ENCODE data around the gene SAMMSON.
A peak's percentile ranks its signal among the peaks of the same experiment; 100 is the strongest.

SAMMSON gene

DNA sequence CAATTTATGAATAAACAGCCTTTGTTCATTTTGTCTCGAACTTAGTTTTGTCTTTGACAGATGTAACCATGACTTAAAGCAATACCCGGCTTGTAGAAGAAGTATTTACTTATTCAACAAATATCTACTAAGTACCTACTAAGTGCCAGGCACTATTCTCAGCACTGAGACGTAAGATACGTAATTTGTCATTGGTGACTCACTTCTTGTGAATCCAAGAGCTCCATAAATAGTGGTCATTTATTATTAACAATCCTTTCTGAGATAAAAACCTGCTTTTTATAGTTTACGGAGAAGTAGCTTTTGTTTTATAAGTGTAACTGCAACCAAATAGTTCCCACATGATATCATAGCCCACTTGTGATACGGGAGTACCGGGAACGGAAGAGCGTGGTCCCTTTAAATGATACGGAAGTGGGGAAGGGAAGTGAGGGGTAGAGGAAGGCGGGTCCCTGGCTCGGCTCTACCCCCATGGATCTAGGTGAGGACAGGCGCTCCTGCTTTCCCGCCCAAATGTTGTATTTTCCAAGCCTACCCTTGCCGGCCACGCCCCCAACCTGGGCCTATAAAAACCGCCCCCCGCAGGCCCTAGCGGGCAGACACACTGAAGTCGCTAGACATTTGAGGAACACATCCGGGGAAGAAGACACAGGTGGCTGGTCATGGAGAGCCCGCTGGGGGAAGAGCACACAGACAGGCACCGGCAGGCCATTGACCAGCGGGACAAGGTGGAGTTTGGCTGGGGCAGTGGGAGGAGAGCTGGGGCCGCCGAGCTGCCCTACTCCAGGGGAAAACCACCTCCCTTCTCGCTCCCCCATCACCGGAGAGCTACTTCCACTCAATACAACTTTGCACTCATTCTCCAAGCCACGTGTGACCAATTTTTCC is at the start of gene SAMMSON:
Gene SAMMSON, plus strand, starts transcription at position 594 of the 888 bp plus-strand sequence.
- no peak for DNase-seq

DNA sequence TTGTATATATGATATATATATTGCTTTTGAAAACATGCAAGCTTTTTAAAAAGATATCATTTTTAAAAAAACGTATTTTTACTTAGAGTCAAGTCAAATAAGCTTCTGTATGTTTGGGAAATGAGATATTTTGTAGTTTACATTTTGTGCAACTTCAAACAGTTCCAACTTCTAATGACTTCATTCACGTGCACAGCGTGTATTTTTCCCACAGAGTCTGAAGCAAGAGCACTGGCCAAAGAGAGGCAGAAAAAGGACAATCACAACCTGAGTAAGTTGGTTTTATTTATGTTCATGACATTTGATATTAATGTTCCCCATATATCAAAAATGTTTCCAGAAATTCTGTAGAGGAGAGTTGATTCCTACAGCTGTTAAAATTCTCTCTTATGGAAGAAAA is 47.9 kb upstream of the SAMMSON start:
- DNase-seq: no peak

DNA sequence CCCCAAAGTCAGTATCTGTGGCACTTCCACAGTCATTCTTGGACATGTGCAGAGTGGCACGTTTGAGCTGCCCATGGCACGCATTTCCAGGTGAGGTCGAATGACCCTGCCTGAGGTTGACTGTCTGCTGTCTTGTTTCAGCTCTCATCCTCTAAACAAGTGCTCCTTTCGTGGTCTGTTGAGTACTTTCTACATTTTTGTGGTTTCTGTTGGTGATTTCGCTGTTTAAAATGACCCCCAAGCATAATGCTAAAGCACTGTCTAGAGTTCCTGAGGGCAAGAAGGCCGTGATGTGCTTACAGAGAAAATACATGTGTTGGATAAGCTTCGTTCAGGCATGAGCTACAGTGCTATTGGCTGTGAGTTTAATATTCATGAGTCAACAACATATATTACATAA is 40.0 kb upstream of the SAMMSON start:
- DNase-seq: no peak

DNA sequence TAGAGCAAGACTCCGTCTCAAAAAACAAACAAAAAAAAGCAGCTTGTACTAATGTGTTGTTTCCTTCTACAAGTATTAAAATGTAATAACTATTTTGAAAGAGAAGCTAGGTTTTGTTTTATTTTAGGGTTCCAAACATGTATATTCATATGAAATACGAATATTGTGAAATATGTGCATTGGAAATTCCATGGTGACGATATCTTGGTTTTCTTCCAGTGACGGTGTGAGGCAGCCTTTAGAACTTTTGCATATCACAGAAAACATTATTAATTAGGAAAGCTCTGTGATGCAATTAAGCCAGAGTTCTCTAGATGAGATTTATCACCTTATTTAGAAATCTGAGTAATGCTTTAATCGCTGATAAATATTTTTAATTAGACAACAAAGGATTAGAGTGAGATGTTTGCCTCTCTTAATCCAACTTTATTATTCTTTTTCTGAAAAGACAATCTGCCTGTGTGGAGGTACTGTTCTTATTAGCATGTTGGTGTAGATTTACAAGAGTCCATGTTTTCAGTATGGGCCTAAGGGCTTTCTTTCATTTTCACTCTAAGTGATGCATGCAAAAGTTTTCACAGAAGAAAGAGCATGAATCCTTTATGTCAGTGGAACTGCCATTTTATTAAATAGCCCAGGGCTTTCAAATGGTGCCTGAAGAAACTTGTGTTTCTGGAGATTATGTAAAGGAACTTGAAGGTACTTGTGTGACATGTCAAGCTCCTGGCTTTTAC is 37.7 kb upstream of the SAMMSON start:
- DNase-seq: no peak

DNA sequence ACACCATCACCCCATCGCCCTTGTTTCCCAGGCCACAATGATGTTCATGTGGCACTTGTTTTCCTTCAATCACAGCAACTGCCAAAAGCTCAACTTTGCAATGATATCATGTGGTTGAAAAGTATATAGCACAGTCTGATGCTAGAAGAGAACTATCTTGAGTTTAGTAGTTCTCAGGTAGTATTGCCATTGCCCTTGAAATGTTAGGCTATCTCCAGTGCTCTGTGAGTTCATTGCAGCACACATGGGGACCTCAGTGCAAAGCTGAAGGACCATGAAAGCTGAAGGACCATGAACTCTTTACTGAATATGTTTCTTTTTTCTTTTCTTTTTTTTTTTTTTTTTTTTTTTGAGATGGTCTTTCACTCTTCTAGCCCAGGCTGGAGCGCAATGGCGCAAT is 35.9 kb upstream of the SAMMSON start:
- DNase-seq: no peak

DNA sequence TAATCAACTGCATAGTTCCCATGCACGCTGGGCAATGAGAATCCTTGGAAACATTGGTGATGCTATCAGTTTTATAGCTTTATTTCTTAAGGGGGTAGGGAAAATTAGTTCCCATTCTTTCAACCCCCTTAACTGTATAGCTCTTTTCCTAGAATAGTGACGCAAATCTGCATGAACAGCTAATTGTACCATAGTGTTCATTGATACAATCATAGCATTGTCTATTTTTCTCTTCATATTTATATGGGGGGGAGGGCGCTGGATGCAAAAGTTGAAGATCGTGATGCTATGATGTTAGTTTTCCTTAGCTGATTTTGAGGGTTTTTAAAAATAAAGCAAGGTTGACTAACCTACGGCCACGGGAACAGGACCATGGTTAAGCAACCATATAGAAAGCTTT is 32.4 kb upstream of the SAMMSON start:
- no peak for DNase-seq

DNA sequence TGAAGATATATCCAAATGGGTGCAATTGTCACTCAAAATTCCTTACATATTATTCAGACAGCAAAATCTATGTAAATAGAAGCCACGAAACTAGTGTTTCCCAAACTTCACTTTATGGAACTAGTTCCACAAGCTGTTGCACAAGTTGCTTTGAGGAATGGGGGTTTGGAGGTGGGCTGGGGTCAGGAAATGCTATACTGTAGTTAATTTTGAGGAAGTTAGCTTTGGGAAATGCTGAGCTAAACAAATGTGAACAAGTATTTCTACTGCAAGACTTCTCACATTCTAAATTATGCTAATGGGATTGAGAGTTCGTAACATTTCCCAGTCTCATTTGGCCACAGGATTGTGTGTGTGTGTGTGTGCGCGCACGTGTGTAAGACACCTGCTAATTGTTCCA is 28.7 kb upstream of the SAMMSON start:
- DNase-seq: no peak

DNA sequence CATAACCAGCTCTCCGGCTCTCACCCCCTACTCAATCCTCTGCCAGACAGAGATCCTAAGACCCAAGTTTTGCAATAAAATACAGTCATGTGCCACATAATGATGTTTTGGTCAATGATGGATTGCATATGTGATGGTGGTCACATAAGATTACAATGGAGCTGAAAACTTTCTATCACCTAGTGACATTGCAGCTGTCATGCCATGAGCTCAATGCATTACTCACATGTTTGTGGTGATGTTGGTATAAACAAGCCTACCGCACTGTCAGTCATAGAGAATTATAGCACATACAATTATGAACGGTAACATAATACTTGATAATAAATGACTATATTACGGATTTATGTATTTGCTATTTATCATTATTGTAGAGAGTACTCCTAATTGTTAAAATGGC is 26.9 kb upstream of the SAMMSON start:
- no peak for DNase-seq

DNA sequence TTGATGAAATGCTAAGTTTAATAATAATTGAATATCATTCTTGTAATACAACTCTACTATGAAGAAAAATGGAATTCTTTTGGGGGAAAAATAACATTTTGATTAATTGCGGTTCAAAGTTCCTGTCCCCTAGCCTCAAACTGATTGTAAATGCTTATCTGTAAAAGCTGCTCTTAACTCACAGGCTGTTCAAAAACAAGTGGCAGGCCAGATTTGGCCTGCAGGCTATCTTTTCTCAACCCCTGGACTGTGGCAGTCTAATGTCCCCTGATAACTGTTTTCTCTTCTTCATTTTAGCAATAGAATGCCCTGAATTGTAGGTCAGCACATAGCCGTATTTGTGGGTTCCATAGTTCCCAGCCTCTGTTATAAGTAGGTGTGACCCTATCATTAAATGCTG is 23.5 kb upstream of the SAMMSON start:
- DNase-seq: no peak

DNA sequence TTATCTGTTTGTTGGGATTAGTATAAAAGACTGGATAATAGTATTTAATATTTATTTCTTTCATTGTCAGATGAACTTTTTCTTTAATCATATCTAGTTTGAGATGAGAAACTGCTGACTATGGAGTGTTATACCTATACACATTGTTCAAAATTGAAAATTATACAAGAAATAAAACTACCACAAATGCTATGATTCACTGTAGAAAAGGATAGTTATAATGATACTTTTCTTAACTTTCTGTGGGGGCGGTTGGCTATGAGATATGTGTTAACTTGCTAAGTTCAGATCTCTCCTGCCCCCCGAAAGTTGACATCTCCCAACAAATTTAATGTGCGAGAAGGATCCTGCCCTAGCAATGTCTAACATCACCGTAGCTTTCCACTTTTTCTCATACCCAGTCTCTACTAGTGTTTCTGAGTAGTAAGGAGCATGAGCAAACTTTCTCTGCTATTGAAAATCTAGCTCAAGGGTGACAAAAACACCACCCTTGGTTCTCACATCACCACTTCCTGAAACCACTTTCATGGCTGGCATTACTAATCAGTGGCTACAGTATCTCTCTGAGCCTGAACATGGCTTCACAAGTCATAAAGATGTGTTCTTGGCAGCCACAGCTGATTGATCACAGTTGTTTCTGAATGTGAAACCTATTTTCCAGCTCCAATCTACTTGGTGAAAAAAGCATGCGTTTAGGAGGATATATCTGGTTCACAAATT is 15.8 kb upstream of the SAMMSON start:
- DNase-seq: no peak

DNA sequence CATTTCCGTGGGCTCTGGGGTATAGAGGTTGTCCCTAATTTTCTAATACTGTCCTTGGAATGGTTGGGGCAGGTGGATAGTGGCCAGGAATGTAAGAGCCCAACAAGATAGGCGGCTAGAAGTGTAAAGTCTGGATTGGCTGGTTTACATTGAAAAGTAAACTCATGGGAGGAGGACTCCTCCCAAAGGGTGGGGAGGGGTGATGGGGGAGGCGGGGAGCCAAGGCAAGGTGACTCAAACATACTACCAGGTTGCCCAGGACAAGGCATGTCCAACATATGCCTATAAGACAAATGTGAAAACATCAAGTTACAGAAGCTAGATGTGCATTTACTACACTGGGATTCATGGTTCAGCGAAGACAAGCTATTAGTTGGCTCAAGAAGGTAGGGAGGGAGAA is 14.3 kb upstream of the SAMMSON start:
- no peak for DNase-seq

DNA sequence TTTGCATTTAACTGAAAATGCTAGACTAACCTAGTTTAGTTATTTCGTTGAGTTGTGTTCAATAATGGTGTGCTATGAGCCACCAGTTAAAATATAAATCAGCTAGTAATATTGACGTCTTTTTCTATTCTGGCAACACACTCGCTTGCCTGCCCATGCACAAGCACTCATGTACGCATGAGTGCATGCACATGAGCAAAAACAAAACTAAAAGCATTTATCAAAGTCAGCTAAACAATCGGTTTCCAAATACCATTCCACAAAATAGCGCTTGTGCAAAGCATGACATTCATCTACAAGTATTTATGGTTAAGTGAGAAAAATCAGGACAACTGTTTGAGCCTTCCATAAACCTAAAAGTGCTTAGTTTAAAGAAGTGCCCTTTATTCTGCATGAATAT is 13.1 kb upstream of the SAMMSON start:
- peak; percentile 18 for DNase-seq

DNA sequence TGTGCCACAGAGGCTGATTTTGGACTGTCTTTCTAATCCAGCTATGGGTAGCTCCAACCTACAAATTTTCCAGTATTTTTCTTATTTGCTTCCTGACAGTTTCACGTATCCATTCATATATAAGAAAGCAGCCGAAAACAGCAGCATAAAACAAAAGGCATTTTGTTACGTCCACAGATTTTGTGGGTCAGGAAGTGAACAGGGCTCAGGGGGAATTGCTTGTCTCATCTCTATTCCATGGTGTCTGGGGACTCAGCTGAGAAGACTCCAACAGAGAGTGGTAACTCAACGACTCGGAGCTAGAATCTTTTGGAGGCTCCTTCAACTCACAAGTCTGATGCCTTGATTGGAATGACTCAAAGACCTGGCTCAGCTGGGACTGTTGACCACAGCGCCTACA is 11.7 kb upstream of the SAMMSON start:
- DNase-seq: no peak

DNA sequence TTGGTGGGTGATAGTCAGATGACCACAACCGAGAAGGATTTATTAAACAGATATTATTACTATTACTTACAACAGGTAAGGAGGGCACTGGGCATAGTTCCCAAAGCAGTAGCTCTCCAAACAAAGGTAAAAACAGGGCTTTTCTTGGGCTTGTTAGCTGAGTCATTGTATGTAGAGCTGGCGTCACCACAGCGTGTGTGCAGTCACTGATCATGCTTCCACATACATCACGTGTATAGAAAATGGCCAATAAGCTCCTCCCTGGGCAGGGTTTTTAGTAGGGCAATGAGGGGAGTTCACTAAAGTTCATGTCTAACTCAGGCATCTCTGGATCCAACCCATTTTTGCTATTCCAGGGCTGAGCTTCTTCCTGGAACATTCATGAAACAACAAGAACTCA is 5.8 kb upstream of the SAMMSON start:
- DNase-seq: no peak

DNA sequence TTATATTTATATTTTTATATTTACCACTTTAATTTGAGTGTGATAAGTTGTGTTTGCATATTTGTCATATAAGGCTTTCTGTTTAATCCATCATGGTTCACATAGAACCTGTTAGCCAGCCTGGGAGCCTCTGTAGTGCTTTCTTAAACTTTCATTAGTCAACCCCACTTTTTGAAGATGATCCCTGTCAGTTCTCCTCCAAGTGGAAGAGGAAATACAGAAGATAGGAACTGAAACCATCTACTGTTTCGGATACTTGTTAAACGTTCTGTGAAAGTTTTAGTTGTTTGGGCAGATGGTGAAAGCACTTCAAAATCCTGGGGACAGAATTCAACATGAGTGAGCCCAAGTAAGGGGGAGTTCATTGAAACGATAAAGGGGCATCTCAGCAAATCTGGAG is 4.6 kb upstream of the SAMMSON start:
- no peak for DNase-seq

DNA sequence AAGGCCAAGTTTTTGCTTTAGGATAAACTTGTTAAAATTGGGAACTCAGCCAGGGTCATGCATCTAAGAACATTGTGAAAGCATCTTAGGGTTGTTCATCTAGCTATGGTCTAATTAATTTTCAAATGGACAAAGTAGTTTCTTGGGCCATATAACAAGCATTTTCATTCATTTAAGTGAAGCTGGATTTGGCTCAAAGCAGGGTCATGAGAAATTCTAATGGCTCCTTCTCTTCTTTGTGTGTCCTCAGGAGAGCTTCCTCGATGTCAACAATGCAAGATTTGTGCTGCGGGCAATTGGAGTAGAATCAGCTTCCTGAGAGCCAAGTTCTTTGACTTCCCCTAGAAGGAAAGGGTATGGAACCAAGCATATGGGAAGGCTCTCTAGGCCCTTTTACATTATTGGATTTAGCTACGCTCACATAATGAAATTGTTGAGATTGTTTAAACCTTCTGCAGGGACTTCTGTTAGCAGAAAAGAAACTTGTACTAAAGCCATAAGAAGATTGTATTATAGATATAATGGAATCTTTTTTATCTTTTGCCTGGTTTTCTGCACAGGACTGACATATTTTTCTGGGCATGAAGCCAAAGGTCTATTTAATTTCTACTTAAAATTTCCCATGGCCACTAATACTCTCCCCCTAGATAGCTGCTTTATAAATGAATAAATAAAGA is 1.8 kb upstream of the SAMMSON start:
- no peak for DNase-seq

DNA sequence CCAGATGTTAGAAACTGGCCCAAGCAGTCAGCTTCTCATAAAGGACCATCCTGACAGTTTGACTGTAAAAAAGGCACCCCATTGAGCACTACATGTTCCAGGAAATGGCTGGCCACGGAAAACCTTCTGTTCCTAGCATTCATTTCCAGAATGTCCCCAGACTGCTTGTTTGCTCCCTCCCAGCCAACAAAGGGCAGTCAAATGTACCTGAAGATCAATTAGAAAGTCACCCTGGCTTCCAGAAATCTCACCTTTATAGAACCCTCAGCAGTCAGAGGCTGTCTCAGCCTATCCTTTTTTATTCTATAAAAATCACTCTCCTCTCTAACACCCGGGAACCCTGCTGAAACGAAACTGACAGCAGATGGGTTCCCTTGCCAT is 784 bp upstream of the SAMMSON start:
- DNase-seq: no peak

DNA sequence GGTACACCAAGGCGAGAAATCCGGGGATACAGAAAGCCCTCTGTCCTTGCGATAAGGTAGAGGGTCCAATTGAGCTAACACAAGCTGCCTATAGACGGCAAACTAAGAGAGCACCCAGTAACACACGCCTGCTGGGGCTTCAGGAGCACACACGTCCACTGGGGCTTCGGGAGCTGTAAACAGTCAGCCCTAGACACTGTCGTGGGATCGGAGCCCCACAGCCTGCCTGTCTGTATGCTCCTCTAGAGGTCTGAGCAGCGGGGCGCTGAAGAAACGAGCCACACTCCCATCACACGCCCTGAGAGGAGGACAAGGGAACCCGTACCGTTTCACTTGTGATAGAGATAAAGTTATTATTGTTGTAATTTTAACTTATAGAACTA is 486 bp downstream of the SAMMSON start:
- DNase-seq: peak; percentile 25

DNA sequence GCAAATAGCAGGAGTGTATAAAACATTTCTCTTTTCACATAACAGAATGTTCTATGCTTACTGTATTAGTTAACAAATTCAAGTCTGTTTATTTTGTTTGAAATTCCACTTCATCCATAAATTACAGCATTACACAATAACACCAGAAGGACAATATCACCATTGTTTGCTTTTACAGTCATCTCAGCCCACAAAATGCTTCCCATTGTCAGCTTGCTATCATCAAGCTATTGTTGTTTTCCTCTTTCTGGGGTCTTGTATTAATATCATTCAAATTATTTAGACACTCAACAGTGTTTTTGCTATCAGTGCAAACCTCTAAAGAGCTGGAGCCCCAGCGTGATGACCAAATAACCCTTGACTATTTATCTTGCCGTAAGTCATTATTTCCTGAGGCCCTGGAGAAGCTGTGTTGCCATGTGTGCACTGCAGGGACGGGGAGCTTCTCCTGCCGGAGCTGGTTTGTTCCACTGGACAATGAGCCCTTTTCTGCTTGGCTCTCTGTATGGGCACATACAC is 1.1 kb downstream of the SAMMSON start:
- DNase-seq: peak; percentile 67

DNA sequence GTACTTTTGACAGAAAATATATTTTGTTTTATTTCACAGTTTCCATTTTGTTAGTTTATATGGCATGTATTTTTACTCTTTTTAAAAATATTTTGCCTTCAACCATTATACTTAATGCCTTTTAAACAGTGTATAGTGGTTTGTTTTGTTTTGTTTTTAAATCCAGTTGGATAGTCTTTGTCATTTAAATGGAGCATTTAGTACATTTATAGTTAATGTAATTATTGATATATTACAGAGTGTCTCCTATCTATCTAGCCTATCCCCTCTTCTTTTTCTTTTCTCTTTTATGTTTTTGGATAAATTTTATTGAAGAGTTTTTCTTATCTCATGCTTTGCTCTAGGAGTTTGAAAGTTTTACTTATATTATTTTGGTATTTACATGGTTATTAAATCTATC is 3.6 kb downstream of the SAMMSON start:
- no peak for DNase-seq

DNA sequence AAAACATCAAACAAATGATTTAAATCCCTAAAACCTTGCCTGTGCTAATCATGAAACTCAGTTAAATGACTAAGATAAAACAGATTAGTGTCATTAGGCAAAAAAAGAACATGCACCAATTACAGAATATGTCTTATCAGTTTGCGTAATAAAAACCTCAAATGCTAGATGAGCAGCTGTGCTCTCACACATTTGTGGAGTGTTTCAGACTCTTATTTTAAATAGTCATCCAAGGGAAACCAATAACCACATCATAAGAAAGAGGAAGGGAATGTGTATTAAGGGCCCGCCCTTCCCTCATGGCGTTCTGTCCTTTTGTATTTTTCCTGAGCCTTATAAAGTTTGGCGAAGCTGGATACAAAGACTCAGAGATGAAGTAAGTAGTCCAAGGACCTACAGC is 6.6 kb downstream of the SAMMSON start:
- no peak for DNase-seq

DNA sequence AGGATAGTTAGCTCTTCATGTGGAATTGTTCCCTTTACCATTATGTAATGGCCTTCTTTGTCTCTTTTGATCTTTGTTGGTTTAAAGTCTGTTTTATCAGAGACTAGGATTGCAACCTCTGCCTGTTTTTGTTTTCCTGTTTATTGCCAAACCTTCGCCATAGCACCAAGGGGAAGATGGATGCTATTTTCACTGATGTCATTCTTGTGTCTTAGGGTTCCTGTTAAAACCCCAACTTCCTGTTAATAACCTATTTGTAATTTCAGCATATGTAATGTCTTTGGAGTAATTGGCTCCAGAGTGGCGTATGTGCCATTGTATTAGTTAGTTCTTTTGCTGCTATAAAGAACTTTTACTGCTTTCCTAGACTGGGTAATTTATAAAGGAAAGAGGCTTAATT is 10.8 kb downstream of the SAMMSON start:
- no peak for DNase-seq

DNA sequence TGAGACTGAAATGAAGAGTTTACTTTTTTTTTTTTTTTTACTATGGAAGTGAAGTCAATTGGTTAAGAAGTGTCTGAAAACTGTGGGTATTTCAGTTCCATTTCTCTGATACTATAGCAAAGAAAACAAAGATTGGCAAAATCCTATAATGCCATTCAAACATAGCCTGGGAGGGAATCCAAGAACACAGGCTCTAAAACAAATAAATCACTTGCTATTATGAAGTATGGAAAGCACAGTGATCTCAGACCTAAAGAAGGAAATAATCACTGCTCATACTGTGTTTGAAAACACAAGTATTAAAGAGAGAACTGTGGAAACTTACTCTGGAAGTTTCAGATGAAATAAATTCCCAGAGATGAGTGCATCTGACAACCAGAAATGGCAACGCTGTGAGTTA is 12.0 kb downstream of the SAMMSON start:
- DNase-seq: no peak
